Bronchial epithelial cell (primary cell): ENCODE data around the gene MAPK8IP3. TPM values are rescaled to one million over a fixed set of nuclear protein-coding genes. Genes with fewer than 3 reads are reported as not detected.

Experiments used
- DNase-seq: peaks from one replicate; pipeline ENCODE4 v3.0.0-alpha.2; 2010; ENCODE audit warnings: low read depth
- FAIRE-seq: peaks from 2 replicates; lab custom pipeline; 2011; peaks lifted over from hg19 to GRCh38; lab: Jason Lieb, UNC
- H3K27me3 ChIP-seq: 2 replicates; pipeline ENCODE4 v1.5.1; 2011; ENCODE audit warnings: low read length; ENCODE audit not compliant: control insufficient read depth, insufficient read depth
- H3K36me3 ChIP-seq: 2 replicates; pipeline ENCODE4 v1.5.1; 2011; ENCODE audit warnings: low read length; ENCODE audit not compliant: control insufficient read depth, insufficient read depth
- H3K4me3 ChIP-seq: 2 replicates; pipeline ENCODE4 v1.5.1; 2011; ENCODE audit warnings: mild to moderate bottlenecking, low read depth, low read length, control low read depth
- CTCF ChIP-seq: IDR thresholded peaks from 2 replicates; pipeline ENCODE4 v1.5.1; 2011; ENCODE audit warnings: mild to moderate bottlenecking, moderate library complexity, low read length, control low read depth, inconsistent platforms; ENCODE audit not compliant: insufficient read depth, severe bottlenecking
- total RNA-seq: library from RNA; depleted of rRNA; stranded (reverse); fragments of >200 nt; gene quantifications from 2 replicates; pipeline ENCODE4 v1.2.1, GENCODE V29; 2014

Gene MAPK8IP3
- total RNA-seq, 1 donor from 2014 or later: 24.5 TPM

GRCh38 chr16:1680361-1680760 lies 25.6 kb upstream of the MAPK8IP3 start:
- no peak for TF ChIP-seq CTCF
- FAIRE-seq: no peak

GRCh38 chr16:1681032-1681431 lies 25.0 kb upstream of the MAPK8IP3 start:
- no peak for TF ChIP-seq CTCF

More at GRCh38 chr16:1680361-1680760, 25.6 kb upstream of the MAPK8IP3 start:
- Histone ChIP-seq H3K27me3 (no peaks in the 10 kb centered on the region), H3K4me3 (no peak overlapping the region), H3K36me3 (peaks cover 10% of the 10 kb centered on the region)
- no peak for DNase-seq

GRCh38 chr16:1687427-1688316 lies 18.3 kb upstream of the MAPK8IP3 start:
- H3K36me3 ChIP-seq: peaks cover 17% of the 10 kb centered on the region
- DNase-seq: no peak
- H3K27me3 ChIP-seq: no peaks in the 10 kb centered on the region
- no peak for FAIRE-seq
- H3K4me3 ChIP-seq: no peak overlapping the region
- no peak for TF ChIP-seq CTCF

More at GRCh38 chr16:1681032-1681431, 25.0 kb upstream of the MAPK8IP3 start:
- Histone ChIP-seq H3K4me3 (no peak overlapping the region), H3K36me3 (peaks cover 8% of the 10 kb centered on the region), H3K27me3 (no peaks in the 10 kb centered on the region)
- FAIRE-seq (no peak), DNase-seq (no peak)

- peaks cover 24% of the 10 kb centered on the region for H3K36me3 ChIP-seq
- peak; percentile 94 for DNase-seq
- no peak for FAIRE-seq
- H3K4me3 ChIP-seq: no peak overlapping the region
- no peak for TF ChIP-seq CTCF
- H3K27me3 ChIP-seq: no peaks in the 10 kb centered on the region
Observed at GRCh38 chr16:1688807-1689560, 17.0 kb upstream of the MAPK8IP3 start.

- H3K27me3 ChIP-seq: no peaks in the 10 kb centered on the region
- no peak for DNase-seq
- no peak for TF ChIP-seq CTCF
- no peak for FAIRE-seq
- peaks cover 25% of the 10 kb centered on the region for H3K36me3 ChIP-seq
- no peak overlapping the region for H3K4me3 ChIP-seq
Observed at GRCh38 chr16:1689853-1690252, 16.1 kb upstream of the MAPK8IP3 start.
